ENCODE measurements around the gene REG3G.

REG3G gene

DNA sequence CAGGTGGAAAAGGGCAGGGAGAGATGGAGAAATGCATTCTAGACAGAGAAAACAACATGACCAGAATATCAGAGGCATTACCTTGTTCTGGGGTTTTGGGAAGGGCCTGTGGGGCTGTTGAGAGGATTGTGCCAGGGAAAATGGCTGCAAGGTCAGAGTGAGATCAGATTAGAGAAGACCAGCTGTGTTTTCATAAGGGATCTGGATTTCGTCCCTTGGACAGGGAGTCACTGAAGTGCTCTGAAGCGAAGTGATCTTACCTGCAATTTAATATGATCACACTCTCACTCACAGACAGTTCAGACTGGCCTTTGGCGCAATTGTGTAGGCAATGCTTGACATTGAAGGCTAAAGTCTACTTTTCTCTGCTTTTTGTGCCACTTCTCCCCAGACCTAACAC lies 20.3 kb upstream of the REG3G start:
- TF ChIP-seq FOXP2 (optimal IDR thresholded peaks at IDR 0.05; ENCODE audit: borderline replicate concordance, extremely low read depth, extremely low read length, insufficient read depth) (no peak), SIN3A (IDR thresholded peaks at IDR 0.05; ENCODE audit: borderline replicate concordance, insufficient read depth, low read length) (no peak), POLR2AphosphoS5 (IDR thresholded peaks at IDR 0.05; ENCODE audit: low read depth, low read length) (no peak), REST (IDR thresholded peaks at IDR 0.05; ENCODE audit: insufficient read depth in 1 of 2, low read depth in 2 of 2, low read length in 2 of 2) (no peak), TAF1 (IDR thresholded peaks at IDR 0.05; ENCODE audit: borderline replicate concordance, insufficient read depth, low read length) (no peak)

GRCh38 chr2:79009388-79009787 lies 16.1 kb upstream of the REG3G start:
- no peak for TF ChIP-seq FOXP2 (optimal IDR thresholded peaks at IDR 0.05; ENCODE audit: borderline replicate concordance, extremely low read depth, extremely low read length, insufficient read depth)
- TF ChIP-seq TAF1 (IDR thresholded peaks at IDR 0.05; ENCODE audit: borderline replicate concordance, insufficient read depth, low read length): no peak
- TF ChIP-seq POLR2AphosphoS5 (IDR thresholded peaks at IDR 0.05; ENCODE audit: low read depth, low read length): no peak
- no peak for TF ChIP-seq REST (IDR thresholded peaks at IDR 0.05; ENCODE audit: insufficient read depth in 1 of 2, low read depth in 2 of 2, low read length in 2 of 2)
- TF ChIP-seq SIN3A (IDR thresholded peaks at IDR 0.05; ENCODE audit: borderline replicate concordance, insufficient read depth, low read length): no peak

DNA sequence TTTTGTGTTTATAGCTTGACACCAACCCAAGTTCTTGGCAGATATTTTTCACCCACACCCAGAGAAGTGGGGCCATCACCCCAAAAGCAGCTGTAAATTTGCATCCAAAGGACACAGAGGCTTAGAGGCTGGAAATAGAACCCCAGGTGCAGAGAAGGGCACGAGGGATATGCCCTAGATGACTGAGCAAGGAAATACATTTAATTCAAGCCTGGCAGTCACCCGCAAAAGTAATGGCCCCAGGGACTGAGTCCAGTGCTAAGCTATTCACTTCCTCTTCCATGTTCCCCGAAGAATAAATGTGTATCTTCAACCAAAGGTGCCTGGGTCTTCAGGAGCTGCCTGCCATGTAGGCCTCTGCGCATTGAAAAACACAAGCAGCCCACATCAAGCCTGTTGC lies 14.0 kb upstream of the REG3G start:
- TF ChIP-seq TAF1 (IDR thresholded peaks at IDR 0.05; ENCODE audit: borderline replicate concordance, insufficient read depth, low read length): no peak
- TF ChIP-seq REST (IDR thresholded peaks at IDR 0.05; ENCODE audit: insufficient read depth in 1 of 2, low read depth in 2 of 2, low read length in 2 of 2): no peak

DNA sequence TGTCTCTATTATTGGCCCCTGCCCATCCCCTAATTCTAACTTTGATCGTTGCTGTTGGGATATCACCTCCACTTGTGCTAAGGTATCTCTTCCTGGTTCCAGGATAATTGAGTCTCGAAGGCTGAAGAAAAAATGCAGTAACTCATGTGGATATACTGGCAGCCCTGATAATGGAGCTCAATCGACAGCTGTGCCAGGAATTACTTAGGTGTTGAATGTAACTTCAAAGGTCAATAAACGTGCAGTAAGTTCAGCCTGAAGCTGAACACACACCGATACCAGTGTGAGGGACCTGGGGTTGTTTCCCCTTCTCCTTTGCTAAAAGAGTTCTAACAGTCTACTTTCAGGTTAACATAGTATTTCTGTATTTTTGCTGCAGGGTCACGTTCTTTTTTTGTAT lies 11.9 kb upstream of the REG3G start:
- TF ChIP-seq REST (IDR thresholded peaks at IDR 0.05; ENCODE audit: insufficient read depth in 1 of 2, low read depth in 2 of 2, low read length in 2 of 2): no peak
- no peak for TF ChIP-seq POLR2AphosphoS5 (IDR thresholded peaks at IDR 0.05; ENCODE audit: low read depth, low read length)
- TF ChIP-seq FOXP2 (optimal IDR thresholded peaks at IDR 0.05; ENCODE audit: borderline replicate concordance, extremely low read depth, extremely low read length, insufficient read depth): no peak
- TF ChIP-seq SIN3A (IDR thresholded peaks at IDR 0.05; ENCODE audit: borderline replicate concordance, insufficient read depth, low read length): no peak
- no peak for TF ChIP-seq TAF1 (IDR thresholded peaks at IDR 0.05; ENCODE audit: borderline replicate concordance, insufficient read depth, low read length)

- no peak for TF ChIP-seq TAF1 (IDR thresholded peaks at IDR 0.05; ENCODE audit: borderline replicate concordance, insufficient read depth, low read length)
- no peak for TF ChIP-seq POLR2AphosphoS5 (IDR thresholded peaks at IDR 0.05; ENCODE audit: low read depth, low read length)
- no peak for TF ChIP-seq REST (IDR thresholded peaks at IDR 0.05; ENCODE audit: insufficient read depth in 1 of 2, low read depth in 2 of 2, low read length in 2 of 2)
- TF ChIP-seq FOXP2 (optimal IDR thresholded peaks at IDR 0.05; ENCODE audit: borderline replicate concordance, extremely low read depth, extremely low read length, insufficient read depth): no peak
- TF ChIP-seq SIN3A (IDR thresholded peaks at IDR 0.05; ENCODE audit: borderline replicate concordance, insufficient read depth, low read length): no peak
Measured at GRCh38 chr2:79016342-79016741, 9.2 kb upstream of the REG3G start.

Measured in PFSK-1 (cell line).